NCI-H748 treated with DMSO at 0.1 percent for 48 hours (cell line): ENCODE results near the gene FIGNL2.
A peak's percentile ranks its signal among the peaks of the same experiment; 100 is the strongest.
"Not testable (repeated sequence)": the region's sequence is repeated elsewhere in the genome, so short reads cannot be mapped to it uniquely, and the experiment has no call there.

Experiments
- DNase-seq: peaks from one replicate; lab custom pipeline; 2025; lab: John Stamatoyannopoulos, UW

FIGNL2 gene

DNA sequence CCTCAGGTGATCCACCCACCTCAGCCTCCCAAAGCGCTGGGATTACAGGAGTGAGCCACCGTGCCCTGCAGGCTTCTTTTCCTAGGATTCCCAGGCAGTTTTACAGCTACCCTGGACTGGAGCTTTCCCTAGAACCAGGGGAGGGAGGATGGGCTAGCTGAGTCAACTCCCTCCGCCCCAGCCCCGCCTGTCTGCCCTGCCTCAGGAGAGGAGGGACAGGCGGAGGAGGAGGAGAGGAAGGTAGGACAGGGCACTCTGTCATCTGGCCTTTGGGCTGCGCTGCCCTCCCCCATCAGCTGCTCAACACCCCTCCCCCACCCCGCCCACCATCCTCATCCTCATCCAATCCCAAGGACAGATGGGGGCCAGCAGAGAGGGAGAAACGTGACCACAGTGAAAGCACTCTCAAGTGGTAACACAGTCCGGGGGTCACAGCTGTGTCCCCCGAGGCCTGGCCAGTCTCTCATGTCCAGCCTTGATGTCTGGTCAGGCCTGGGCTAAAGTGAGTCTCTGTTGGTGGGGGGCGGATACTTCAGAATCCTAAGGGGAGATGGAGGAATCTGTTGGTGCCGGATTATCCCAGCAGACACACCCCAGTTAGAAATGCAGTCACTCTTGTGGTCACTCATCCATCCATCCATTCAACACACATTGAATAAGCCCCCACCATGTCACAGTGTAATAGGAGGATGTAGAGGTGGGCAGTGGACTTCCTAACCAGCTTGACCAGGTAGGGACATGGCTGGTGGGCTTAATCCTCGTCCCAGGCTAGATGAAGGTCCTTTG lies 12.3 kb downstream of the FIGNL2 start:
- no peak for DNase-seq

DNA sequence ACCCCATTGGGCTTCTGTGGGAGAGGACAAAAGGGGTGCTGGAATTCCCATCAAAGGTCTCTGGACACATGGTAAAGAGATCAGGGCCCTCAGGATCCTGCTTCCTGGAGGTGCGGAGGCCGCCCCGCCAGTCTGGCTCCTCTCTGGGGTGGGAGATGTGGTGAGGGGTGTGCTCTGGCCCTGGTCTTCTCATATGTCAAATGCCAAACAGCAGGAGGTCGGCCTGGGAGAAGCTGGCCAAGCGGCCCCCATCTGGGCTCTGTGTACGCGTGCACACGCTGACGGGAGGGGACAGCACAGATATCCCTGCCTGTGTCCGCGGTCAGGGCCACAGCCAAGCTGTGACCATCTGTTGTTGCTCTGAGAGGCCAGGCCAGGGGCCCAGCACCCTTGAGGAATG lies 14.1 kb downstream of the FIGNL2 start:
- DNase-seq, result no peak

DNA sequence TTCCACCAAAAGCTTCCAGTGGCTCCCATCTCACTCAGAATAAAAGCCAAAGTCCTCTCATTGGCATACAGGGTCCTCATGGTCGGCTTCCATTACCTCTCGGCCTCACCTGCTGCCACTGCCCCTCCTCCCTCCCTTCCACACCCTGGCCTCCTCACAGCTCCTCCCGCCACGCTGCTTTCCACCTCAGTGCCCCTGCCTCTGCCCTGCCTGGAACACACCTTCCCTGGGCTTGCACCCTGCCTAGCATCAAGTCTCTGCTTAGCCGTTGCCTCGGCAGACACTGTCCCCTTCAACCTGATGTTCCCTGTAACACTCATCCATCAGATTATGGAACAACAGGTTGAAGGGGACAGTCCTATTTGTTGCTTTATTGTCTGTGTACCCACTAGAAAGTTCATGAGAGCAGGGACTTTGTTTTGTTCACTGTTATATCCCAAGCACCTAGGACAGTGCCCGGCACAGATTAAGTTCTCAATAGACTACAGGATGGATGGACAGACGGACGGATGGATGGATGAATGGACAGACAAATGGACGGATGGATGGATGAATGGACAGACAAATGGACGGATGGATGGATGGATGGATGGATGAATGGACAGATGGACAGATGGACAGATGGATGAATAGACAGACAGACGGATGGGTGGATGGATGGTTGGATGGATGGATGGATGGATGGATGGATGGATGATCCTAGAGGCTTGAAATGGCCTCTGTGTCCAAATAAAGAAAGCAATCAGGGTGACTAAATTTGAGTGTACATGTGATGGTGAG lies 14.9 kb downstream of the FIGNL2 start:
- DNase-seq, result no peak

DNA sequence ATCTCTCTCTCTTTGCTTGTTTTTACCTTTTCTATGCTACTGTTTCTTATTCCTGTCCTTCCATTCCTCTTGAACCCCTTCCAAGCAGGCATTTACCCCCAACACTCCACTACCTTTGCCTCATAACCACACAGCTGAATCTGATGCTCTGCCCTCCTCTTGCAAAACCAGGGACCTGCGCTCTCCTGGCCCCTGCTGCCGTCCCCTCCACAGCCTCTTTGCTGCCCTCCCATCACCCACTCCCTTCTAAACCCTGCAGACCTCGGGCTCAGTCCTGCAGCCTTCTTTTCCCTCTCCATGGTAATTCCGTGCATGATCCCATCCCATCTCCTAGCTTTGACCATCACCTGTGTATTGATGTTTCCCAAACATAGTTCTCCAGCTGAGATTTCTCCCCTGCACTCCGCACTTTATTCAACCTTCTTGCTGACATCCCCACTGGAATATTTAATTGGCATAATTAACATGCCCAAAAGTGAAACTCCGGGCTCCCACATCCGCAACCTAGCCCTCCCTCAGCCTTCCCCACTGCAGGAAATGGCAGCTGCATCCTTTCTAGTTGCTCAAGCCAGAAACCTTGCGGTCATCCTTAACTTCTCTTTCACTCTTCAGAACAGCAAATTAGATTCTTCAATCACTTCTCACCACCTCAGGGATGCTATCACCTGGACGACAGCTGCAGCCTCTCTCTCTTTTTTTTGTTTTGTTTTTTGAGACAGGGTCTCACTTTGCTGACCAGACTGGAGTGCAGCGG lies 16.0 kb downstream of the FIGNL2 start:
- no peak for DNase-seq

DNA sequence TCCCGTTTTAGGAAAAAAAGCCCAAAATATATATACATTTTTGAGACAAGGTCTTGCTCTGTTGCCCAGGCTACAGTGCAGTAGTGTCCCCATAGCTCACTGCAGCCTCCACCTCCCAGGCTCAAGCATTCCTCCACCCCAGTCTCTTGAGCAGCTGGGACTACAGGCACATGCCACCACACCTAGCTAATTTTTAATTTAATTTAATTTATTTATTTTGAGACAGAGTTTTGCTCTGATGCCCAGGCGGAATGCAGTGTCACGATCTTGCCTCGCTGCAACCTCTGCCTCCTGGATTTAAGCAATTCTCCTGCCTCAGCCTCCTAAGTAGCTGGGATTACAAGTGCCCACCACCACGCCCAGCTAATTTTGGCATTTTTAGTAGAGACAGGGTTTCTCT lies 16.7 kb downstream of the FIGNL2 start:
- DNase-seq, result not testable (repeated sequence)

DNA sequence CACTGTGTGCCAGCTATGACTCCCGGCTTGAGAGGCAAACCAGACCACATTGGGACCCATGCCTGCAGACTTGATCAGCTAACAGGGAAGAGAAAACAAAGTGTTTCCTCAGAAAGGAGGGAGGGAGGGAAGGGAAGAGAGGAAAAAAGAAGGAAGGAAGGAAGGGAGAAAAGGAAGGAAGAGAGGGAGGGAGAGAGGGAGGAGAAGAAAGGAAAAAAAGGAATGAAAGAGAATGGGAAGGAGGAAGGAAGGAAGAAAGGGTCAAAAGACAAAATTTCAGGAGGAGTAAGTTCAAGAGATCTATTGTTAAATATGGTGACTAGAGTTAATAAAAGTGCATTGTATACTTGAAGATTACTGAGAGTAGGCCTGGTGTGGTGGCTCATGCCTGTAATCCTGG lies 18.9 kb downstream of the FIGNL2 start:
- no peak for DNase-seq

DNA sequence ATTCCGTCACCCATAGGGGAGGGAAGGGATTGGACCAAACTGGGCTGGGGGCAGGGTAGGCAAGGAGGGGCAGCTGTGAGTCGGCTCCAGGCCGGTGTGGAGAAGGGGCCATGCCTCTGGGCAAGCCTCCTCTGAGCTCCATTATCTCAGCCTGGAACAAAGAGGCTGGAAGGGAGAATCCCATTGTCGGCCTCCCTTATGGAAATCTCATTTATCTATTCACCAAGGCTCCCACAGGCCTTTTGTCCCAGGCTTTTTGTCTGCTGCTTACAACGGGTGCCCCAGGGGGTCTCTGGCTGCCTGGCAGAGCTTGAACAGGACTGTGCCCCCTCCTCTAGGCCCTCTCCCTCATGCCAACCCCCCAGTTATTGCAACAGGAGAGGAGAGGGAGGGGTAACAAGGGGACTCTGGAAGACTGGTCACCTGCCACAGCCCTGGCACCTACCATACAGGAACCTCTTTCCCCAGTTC lies 19.5 kb downstream of the FIGNL2 start:
- no peak for DNase-seq

DNA sequence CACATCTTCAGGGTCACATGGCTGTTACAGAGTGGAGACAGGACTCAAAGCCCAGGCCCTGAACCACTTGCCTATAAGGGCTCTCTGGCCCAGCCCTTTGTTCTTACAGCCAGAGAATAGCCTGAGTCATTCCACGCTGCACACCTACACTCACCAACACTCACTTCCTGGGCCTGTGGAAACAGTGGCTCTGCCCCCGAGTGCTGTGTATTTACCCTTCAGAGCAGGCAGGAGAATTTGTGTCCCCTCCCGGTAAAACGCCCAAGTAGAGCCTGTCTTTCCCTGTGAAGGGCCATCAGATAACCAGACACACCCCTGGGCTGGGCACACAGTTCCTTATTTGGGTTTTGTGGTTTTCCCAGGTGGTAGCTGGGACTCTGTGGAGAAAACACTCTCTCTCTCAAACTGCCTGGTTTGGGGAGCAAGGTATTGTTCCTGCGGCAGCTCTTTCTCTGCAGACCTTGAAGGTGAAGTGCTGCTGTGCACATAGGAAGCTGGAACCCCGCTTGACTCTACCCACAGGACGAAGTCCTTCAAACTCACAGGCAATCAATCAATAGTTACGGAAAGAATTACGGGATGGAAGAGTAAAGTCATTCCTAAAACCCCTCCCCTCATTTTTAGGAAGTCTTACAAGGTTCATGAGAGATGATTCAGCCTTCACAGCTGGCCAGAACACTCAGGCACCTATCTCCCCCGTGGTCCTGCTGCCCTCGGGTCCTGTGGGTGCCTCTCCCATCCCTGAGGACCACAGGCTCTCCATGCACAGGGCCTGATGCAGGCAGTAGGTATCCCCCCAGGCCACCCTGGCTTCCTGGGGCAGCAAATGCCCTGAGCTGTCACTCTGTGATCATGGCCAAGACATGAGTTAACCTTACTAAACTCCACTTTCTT lies 20.3 kb downstream of the FIGNL2 start:
- DNase-seq, result no peak

DNA sequence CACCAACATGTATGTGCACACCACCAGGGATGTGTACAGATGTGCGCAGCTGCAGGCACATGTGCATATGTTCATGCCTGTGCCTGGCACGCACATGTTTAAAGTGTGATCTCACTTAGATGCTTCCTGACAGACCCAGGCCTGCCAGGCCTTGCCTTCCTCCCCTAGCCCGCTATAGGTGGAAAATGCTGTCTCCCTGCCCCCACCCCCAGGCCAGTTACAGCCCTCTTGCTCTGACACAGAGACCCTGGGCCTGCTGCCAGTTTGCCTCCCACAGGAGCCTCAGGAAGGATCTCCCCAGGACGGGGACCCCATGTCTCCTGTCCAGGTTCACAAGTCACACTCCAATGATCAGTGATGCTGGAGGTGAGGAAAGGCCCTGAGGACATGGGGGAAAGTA lies 21.6 kb downstream of the FIGNL2 start:
- DNase-seq, result no peak

DNA sequence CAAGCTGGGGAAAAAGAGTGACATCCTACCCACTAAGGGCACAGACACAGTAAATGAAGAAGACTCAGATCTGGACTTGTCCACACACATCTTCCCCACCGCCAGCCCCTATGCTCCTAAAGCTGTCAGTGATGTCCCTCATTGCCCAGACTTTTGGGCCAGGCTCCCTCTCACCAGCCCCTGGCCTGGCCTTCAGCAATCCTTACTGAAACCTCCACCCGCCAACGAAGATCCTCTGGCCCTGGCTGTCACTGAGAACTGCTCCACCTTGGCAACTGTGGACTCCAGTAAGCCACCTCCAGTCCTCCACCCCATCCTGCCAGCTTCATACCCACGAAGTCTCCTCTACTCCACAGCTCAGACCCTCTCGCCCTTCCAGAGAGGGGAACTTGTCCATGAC lies 23.3 kb downstream of the FIGNL2 start:
- no peak for DNase-seq

DNA sequence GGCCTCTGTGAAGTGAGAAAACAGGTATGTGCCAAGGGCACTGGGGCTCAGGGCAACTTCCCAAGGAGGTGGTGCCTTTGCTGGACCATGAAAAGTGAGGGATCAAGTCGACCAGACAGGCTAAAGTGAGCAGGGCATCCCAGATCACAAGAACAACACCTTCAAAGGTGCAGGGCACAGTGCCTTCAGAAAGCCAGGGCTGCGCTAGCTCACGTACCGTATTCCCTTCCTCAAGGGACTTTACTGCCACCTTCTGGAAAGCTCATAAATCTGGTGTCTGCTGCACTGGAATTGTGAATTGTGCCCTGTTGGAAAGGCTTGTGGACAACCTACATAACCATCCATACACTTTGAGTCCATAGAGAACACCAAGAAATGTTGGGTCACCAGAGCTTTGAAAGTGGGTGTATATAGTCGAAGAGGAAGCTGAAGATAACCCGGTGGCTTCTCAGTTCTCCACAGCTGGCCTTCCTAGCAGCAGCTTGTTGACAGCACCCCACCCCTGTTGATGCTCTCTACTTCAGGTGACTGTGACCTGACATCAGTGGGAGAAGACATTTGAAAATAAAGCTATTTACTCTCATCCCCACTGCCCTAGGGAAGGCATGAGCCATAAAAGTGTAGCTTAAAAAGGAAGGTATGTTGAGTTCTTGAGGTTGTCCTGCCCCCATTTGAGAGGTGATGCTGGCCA lies 24.5 kb downstream of the FIGNL2 start:
- DNase-seq, result peak; percentile 71

DNA sequence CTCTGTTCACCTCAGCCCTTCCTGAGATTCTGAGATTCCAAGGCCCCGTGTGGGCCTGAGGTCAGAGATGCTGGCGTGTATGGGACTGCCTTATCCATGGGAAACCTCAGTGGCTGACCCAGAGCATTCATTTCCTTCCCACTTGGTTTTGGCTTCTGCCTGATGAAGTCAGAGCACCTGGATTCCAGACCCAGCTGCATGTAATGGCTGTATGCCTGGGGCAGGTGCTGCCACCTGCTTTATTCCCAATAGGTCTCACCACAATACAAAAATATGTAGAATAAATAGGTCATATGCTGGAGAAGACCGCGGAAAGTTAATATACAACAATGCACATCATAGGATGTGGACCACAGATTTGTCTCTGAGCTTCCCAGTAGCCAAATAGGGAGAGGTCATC lies 25.6 kb downstream of the FIGNL2 start:
- DNase-seq, result no peak

DNA sequence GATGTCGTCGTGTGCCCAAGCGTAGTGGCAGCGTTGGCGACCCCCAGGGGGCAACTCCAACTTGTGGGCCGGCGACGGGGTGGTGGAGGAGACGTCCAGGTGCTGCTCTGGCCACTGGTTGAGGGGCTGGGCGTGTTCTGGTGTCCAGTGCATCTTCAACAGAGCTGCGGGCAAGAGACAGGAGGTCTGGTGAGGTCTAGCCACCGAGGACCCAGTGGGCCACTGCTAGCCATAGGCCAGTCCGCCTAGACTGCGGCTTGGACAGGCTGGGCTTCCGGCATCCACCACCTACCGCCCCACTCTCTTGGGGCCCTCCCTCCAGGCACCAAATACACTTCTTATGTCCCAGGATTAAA lies 26.3 kb downstream of the FIGNL2 start:
- DNase-seq, result no peak

DNA sequence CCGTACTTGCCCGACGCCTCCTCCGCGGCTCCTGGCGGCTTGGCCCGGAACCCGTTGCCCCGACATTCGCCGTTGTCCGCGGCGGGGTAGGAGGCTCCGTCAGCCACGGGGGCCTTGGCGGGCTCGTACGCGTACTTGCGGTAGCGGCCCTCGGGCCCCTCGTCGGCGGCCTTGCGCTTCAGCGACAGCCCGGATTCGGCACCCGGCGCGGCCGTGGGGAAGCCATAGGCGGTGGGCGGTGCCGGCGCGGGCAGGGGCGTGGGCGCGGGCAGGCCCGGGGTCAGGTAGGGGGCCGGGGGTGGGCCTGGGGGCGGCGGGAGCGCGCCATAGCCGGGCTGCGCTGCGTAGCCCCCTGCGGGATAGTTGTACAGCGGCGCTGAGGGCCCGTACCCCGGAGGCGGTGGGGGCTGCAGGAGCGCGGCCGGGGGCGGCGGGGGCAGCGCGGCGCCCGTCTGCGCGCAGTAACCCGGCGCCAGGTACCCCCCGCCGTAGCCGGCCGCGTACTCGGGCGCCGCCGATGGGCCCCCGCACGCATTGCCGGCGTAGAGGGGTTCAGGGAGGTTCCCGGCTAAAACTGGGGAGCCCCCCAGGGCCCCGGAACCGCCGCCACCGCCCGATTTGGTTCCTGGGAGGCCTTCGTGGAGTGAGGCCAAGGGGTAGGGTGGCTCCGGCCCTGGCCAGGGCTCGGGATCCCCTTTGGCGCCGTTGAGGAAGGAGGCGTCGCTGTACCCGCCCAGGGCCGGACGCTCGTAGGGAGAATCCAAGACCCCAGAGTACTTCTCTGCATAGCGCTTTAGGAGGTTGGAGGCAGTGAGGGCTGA lies 26.9 kb downstream of the FIGNL2 start:
- no peak for DNase-seq

DNA sequence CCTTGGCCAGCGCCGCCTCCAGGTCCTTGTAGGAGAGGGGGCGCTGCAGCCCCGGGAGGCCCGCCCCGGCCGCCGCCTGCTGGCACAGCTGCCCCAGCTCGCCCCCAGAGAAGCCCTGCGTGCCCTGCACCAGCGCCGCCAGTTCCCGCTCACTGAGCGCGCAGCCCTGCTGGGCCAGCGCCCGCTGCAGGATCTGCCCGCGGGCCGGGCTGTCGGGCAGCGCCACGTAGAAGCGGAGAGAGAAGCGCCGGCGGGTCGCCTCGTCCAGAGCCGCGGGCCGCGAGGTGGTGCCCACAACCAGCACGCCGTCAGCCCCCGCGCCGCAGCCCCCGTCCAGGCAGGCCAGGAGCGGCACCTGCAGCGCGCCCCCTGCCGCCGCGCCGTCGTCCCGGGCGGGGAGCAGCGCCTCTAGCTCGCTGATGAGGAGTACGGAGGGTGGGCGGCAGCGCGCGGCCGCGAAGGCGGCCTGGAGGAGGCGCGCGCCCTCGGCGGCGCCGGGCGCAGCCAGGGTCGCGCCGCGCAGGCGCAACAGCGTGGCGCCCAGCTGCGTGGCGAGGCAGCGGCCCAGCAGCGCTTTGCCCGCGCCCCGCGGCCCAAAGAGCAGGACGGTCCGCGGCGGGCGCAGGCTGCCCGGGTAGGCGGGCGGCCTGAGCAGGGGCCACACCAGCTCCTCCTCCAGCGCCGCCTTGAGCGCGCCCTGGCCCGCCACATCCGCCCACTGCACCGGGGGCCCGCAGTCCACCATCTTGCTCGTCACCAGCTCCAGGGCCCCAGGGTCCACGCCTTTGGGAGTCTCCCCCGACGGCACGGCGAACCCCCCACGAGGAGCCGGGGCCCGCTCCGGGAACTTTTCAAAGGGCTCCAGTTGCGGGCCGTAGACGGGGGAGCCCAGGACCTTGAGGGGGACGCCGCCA lies 27.7 kb downstream of the FIGNL2 start:
- DNase-seq, result peak; percentile 62

DNA sequence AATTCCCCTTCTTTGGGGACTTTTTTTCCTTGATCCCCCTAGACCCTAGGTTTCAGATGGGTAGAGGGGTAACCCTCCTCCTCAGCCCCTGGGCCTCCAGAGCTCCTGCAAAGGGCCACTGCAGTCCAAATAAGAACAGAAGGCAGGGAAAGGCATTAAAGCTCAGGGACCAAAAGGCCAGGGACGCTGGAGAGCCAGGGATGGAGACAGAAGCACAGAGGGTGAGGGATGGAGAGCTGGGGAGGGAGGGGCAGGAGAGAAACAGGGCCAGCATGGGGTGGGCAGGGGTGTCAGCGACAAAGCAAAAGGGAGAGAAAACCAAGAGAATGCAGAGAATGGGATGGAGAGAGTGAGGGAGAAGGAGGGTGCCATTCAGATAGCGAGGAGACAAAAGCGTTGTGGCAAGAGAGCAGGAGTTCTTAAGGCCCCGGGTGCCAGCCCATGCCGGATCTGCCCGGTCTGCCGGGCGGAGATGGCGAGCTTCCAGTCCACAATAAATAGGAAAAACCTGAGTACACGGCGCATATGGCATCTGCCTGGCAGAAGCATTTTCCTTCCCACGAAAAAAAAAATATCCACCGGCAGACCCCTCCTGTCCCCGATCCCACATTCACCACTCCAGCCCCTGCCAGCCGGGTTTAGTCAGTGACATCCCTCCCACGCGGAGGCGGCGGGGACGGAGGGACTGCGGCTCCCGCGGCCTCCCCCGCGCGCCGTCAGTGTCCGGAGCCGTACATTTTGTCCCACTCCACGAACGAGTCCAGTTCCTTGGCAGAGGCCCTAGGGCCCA lies 28.6 kb downstream of the FIGNL2 start:
- peak; percentile 11 for DNase-seq

DNA sequence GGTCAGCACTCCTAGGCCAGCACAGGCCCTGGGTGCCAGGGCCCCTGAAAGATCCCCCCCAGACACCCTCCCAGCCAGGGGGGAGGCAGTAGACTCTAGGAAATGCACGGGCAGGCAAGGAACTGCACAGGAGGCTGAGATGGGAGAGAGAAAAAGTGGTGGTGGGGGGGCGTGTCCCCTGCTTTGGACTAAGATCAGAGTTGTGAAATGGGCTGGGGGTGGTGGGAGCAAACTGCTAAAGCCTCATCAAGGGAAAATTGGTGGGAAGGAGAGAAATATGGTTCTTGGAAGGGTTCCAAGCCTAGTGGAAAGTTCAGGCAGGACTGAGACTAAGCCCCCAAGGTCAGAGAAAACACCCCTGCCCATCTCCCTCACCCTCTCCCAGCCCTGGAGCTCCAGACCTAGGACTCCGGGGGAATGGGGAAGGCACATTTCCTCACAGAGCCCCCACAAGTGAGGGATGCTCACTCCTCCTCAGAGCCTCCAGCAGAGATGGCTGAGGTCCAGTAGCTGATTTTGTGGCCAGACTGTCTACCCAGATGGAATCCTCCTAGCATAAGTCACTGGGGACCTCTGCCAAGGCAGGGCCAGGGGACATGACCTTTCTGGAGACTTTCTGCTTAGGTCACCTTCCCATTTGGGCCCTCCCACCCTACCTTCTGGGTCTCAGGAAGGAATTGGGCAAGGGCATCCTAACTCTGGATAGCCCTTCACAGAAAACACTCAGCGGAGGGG lies 29.8 kb downstream of the FIGNL2 start:
- DNase-seq, result no peak

DNA sequence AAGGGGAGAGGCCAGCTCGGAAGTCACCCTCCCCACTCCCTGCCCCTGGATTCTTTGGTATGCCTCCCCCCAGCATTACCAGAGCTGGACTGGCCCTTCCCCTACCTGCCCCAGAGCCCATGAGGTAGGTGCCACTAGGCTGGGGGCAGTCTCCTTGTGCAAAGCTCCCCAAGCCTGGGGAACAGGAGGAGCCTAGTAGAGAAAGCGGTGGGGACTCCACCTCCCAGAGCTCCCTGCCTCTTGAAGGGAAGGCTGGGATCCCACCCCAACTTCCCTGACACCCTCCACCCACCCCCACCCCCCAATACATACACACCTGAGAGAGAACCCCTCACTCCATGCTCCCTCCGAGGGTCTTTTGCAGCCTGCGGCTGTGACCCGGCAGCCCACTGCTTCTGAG lies 30.4 kb downstream of the FIGNL2 start:
- no peak for DNase-seq
